HFF-Myc (cell line): ENCODE measurements around the gene RPL5.

Experiments used
- DNase-seq: peaks from one replicate; pipeline ENCODE4 v3.0.0-alpha.2; 2011; ENCODE audit warnings: low read depth; ENCODE audit errors: extremely low read depth
- H3K4me3 ChIP-seq: replicated peaks from 2 replicates; pipeline ENCODE4 v1.5.1; 2011; ENCODE audit warnings: low read depth, mild to moderate bottlenecking, control low read depth, low read length
- TF ChIP-seq, protein P1 (sequence below): IDR thresholded peaks from 2 replicates; pipeline ENCODE4 v1.5.1; 2012; ENCODE audit warnings: mild to moderate bottlenecking, low read depth, low read length, control low read depth; ENCODE audit errors: missing control alignments

Gene RPL5

DNA sequence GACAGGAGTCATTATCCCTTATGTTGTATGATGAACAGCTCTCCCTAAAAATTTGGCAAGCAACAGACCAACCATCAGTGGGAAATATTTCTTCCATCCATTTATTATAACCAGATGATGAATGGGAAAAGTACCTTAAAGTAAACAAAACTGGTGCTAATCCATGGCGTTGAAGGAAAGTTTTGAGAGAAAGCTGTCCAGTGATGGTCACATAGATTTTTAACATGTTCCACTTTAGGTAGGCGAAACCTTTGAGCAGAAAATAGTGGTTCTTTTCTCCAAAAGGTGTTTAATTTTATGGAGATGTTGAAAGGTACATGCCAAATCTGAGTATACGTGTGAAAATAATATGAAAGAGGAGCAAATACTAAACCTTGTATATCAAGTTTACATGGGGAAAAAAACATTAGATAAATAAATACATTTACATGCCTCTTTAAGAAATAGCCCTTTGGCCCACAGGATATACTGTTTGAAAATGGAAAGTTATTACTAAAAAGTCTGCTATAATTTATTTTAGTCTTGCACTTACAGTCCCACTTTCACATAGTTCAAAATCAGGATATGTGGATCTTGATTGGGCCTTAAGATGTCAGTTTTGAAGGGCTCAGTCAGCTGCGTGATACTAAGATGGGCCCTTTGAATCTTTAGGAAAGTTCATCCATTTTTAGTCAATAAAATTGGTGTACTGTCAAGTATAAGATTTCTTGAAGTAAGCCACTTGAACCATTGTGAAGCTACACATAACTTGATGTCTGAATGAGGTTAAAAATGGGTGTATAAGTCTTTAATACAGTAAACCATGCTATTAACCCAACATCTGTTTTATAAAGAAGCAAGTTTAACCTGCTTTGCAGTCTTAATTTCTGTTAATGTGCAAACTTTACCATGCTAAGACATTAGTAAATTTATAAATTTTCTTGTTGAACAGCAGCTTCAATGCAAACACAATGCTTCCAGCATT lies 10.5 kb downstream of the RPL5 start:
- no peak overlapping the region for H3K4me3 ChIP-seq
- TF ChIP-seq, protein P1, sequence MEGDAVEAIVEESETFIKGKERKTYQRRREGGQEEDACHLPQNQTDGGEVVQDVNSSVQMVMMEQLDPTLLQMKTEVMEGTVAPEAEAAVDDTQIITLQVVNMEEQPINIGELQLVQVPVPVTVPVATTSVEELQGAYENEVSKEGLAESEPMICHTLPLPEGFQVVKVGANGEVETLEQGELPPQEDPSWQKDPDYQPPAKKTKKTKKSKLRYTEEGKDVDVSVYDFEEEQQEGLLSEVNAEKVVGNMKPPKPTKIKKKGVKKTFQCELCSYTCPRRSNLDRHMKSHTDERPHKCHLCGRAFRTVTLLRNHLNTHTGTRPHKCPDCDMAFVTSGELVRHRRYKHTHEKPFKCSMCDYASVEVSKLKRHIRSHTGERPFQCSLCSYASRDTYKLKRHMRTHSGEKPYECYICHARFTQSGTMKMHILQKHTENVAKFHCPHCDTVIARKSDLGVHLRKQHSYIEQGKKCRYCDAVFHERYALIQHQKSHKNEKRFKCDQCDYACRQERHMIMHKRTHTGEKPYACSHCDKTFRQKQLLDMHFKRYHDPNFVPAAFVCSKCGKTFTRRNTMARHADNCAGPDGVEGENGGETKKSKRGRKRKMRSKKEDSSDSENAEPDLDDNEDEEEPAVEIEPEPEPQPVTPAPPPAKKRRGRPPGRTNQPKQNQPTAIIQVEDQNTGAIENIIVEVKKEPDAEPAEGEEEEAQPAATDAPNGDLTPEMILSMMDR: no peak
- DNase-seq: no peak

GRCh38 chr1:92843046-92843423 lies 11.2 kb downstream of the RPL5 start:
- no peak for DNase-seq
- TF ChIP-seq, protein P1: no peak

DNA sequence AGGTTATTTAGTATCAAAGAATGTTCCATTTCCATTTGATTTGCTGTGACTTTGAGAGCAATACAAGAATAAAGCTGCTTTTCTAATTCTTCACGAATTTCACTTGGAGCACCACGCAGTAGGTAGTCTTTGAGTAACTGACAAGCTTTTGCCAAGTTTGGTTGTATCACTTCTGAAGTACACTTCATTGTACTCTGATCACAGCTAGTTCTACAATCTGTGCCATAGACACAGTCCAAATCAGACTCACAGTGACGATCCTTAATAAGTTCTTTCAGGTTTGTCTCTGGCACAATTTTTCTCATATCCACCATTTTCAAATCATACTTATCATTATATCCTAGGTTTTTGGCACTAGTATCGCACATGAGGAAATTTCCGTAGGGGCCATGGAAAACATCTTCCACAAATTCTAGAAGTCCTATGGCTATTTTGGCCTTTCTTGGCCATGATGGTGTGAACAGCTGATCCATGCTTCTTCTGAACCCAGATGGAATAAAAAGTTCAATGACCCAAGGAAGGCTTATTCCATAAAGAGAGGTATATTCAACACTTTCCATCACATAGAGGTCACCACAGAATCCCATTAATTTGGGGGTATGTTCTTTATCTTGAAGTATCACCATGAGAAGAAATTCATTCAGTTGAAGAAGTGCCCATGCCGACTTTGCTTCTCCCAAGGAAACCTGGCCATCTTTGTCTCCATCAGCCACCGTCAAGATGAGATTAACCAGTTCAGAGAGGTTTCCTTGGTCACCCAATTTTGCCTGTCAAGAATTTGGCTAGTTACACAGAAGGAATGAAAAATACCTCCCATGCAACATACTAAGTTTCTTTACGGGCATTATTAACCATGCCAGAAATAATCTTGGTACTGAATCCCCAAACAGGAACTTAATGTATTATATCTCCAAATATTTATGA lies 11.9 kb downstream of the RPL5 start:
- TF ChIP-seq, protein P1: no peak
- no peak for DNase-seq
- H3K4me3 ChIP-seq: no peak overlapping the region

More at GRCh38 chr1:92843046-92843423, 11.2 kb downstream of the RPL5 start:
- no peak overlapping the region for H3K4me3 ChIP-seq

DNA sequence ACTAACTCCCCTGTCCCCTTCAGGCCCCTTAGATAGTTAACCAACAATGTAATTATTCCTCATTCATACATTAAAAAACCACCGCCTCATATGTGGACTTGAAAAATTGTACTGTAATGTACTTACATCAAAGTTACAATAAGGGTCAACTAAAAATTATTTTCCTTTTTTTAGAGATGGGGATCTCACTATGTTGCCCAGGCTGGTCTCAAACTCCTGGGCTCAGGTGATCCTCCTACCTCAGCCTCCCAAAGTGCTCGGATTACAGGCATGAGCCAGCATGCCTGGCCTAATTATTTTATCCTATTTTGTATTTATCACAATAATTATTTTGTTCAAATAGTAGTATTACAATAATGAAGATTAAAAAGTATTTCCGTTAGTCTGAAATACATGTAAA lies 12.6 kb downstream of the RPL5 start:
- DNase-seq: no peak
- no peak overlapping the region for H3K4me3 ChIP-seq
- TF ChIP-seq, protein P1: no peak

DNA sequence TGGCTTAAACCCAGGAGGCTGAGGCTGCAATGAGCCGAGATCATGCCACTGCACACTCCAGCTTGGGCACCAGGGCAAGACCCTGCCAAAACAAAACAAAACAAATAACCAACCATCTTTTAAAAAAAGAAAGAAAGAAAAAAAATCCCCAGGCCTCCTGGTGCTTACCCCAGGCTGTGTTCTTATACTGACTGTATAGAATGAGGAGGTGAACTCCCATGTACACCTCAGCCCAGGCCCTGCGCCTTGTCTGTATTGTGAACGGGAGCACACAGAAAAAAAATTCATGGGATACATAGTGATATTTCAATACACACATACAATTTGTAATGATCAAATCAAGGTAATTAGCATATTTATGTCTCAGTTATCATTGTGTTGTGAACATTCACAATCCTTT lies 14.1 kb downstream of the RPL5 start:
- no peak for DNase-seq
- TF ChIP-seq, protein P1: no peak
- no peak overlapping the region for H3K4me3 ChIP-seq

DNA sequence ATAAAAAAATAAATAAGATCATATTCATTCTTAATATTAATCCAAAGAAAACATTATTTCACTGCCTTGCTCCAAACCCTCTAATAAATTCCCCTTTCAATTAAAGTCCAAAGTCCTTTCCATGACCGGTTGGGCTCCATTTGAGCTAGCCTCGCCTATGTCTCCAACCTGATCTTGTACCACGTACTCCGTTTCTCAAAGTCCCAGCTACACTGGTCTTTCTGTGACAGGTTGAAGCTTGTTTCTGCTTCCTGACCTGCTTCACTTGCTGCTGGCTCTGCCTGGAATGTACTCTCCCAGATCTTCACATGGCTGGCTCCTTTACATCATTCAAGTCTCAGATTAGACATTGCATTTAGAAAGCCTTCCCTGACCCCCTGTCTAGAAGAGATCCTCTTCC lies 16.4 kb downstream of the RPL5 start:
- DNase-seq: no peak

More for the DNA sequence above, 16.4 kb downstream of the RPL5 start:
- TF ChIP-seq, protein P1: no peak
- H3K4me3 ChIP-seq: no peak overlapping the region
